HG02588 (cell line): ENCODE measurements around the gene CHST11.
"Not testable (repeated sequence)": the region's sequence is repeated elsewhere in the genome, so short reads cannot be mapped to it uniquely, and the experiment has no call there.

Source experiments
- ATAC-seq: cut with Tn5 transposase; IDR thresholded peaks from one replicate; pipeline ENCODE4 v1.9.1; 2021; ENCODE audit warnings: mild to moderate bottlenecking, moderate library complexity; ENCODE audit not compliant: unreplicated experiment

The CHST11 gene

GRCh38 chr12:104600036-104600712 is 143.4 kb downstream of the CHST11 start:
- ATAC-seq = no peak

GRCh38 chr12:104600790-104601739 is 144.3 kb downstream of the CHST11 start:
- ATAC-seq = no peak

- ATAC-seq = no peak
Observed at GRCh38 chr12:104602406-104602805, 145.7 kb downstream of the CHST11 start.

GRCh38 chr12:104602896-104603295 is 146.1 kb downstream of the CHST11 start:
- ATAC-seq = no peak

- no peak for ATAC-seq
Observed at GRCh38 chr12:104603545-104603973, 146.8 kb downstream of the CHST11 start.

- peak; percentile 76 for ATAC-seq
Observed at GRCh38 chr12:104604070-104604994, 147.6 kb downstream of the CHST11 start.

GRCh38 chr12:104604995-104605675 is 148.4 kb downstream of the CHST11 start:
- no peak for ATAC-seq

- ATAC-seq = no peak
Observed at GRCh38 chr12:104605685-104606084, 148.9 kb downstream of the CHST11 start.

- no peak for ATAC-seq
Observed at GRCh38 chr12:104608998-104609397, 152.2 kb downstream of the CHST11 start.

- ATAC-seq = no peak
Observed at GRCh38 chr12:104609445-104609844, 152.7 kb downstream of the CHST11 start.

GRCh38 chr12:104610513-104611235 is 153.9 kb downstream of the CHST11 start:
- ATAC-seq = no peak

- ATAC-seq = no peak
Observed at GRCh38 chr12:104611671-104612070, 154.9 kb downstream of the CHST11 start.

GRCh38 chr12:104613372-104613771 is 156.6 kb downstream of the CHST11 start:
- not testable (repeated sequence) for ATAC-seq

GRCh38 chr12:104615048-104615561 is 158.4 kb downstream of the CHST11 start:
- no peak for ATAC-seq

GRCh38 chr12:104618691-104619090 is 161.9 kb downstream of the CHST11 start:
- ATAC-seq = no peak

GRCh38 chr12:104619305-104619704 is 162.6 kb downstream of the CHST11 start:
- ATAC-seq = no peak

GRCh38 chr12:104620837-104621531 is 164.2 kb downstream of the CHST11 start:
- no peak for ATAC-seq

- ATAC-seq = no peak
Observed at GRCh38 chr12:104622928-104623327, 166.2 kb downstream of the CHST11 start.

- ATAC-seq = no peak
Observed at GRCh38 chr12:104623883-104624282, 167.1 kb downstream of the CHST11 start.
